Medulla oblongata (tissue), 1 donor: ENCODE results near the gene RGS7.

Source experiments
- DNase-seq: peaks from one replicate; pipeline ENCODE4 v3.0.0-alpha.2; 2015; ENCODE audit errors: extremely low spot score

The RGS7 gene

GRCh38 chr1:240831922-240832321, 525.1 kb downstream of the RGS7 start:
- DNase-seq: no peak

GRCh38 chr1:240831191-240831631, 525.8 kb downstream of the RGS7 start:
- no peak for DNase-seq

DNA sequence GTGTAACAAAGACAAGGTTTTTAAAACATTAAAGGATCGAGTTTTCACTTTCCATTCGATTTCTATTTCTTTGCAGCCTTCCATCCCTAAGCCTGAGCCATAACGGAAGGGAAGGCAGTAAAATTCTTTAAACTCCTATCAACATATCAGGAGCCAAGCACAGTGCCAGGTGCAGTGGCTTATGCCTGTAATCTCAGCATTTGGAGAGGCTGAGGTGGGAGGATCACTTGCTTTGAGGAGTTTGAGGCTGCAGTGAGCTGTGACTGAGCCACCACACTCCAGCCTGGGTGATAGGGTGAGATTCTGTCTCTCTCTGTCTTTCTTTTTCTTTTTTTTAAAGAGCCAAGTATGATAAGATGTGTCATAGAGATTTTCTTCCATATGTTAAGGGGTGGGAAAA, 527.5 kb downstream of the RGS7 start:
- DNase-seq: no peak

GRCh38 chr1:240827786-240828185, 529.2 kb downstream of the RGS7 start:
- no peak for DNase-seq

DNA sequence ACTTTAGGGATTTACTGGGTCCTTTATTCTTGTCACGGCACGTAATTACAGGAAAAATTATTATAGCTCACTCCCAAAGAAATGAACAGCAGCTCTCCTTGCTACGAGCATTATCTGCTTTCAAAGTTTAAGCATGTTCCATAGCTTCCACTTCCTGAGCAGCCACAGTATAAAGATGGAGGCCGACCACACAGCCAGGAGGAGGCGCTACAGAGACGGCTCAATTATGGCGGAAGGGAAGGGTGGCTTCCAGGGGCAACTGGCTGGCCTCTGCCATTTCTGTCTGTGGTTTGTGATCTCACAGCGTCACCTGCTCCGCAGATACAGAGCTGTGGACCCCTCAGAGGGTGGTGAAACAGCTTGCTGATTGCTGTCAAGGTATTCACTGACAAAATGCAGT, 532.8 kb downstream of the RGS7 start:
- DNase-seq: no peak

DNA sequence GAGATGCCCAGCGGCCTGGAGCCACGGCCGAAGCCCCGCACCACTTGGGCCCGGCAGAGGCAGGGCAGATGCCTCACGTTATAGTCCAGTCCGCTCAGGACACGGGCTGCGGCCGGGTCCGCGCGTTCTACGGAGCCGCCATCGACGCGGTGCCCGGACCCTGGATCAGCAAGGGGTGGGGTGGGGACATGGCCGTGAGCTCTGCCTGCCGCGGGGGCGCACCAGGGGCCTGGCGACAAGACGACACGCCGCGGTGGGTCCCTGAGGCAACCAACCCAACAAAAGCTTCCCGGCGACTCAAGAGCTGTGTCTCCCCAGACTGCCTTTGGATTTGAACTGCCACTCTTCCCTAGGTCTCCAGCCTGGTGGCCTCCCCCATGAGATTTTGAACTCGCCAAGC, 533.6 kb downstream of the RGS7 start:
- no peak for DNase-seq

DNA sequence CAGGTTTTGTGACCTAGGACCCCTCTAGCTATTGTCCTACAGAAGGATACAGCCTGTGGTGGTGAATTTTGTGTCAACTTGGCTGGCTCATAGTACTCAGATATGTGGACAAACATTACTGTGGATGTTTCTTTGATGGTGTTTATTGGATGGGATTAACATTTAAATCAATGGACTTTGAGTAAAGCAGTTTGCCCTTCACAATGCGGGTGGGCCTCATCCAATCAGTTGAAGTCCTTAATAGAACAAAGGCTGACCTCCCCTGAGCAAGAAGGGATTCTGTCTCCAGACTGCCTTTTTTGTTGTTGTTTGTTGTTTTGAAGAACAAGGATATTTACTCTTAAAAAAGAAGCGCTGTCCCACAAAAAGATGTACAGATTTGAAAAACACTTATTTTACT, 535.1 kb downstream of the RGS7 start:
- no peak for DNase-seq

DNA sequence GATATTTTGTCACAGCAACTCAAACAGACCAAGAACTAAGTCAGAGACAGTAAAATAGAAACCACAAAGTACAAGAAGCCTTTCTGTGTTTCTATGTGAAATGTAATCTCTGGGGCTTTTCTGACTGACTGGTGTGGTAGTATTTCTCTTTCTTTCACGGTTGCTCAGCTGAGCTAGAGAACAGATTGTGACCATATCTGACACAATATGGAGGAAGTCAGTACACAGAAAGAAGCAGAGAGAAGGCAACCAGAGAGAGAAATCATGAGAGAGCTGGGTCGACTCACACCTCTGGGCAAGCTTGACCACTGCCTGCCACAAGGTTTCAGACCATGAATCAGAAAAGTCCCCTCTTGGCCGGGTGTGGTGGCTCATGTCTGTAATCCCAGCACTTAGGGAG, 536.2 kb downstream of the RGS7 start:
- no peak for DNase-seq

DNA sequence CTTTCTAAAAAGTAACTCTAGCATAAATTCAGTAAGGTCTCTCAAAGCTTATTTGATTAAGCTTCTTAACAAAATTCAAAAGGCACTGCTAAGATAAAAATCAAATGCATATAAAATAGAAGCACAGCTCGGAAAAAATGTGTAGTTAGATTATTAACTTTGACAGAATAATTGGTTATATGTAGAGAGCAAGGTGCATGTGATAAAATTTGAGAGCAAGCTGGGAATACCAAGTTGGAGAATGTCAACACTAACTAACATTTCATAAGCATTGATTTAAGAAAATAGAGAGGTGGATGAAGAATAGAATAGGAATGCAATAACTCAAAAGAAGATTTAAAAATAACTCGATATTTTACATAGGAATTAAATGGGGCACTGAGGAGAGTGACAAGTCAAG, 540.5 kb downstream of the RGS7 start:
- no peak for DNase-seq

DNA sequence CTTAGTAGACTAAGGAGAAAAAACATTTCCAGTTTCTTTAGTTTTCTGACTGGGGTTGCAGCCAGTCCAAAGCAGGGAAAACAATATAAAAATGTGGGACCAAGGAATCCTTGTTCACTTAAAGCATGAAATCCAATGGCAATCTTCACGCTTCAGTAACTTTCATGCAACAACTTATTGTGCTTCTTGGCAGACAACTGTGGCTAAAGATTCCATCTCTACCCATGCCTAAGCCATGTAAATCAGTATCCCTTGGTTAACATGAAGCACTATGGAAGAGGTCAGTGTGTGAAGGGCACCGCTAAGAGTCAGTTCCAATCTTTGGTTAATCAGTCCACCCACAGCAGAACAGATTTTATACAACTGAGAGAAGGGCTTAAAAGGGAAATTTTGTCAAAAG, 543.3 kb downstream of the RGS7 start:
- no peak for DNase-seq

DNA sequence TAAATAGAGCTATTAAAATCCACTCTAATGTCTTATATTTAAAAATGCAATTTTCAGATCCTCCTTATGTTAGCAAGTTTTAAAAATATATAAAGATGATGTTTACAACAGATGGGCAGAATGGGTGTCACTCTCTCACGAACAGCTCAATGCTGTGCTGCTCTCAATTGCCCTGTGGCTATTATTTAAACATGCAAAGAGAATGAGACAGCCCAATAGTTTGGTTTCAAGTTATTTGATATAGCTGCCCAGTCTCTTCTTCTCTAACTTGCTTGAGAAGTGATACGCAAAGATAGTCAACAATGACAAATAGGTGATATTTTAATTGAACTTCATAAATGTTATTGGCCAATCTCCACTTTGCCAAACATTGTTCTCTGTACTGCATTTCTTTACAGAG, 545.7 kb downstream of the RGS7 start:
- no peak for DNase-seq

DNA sequence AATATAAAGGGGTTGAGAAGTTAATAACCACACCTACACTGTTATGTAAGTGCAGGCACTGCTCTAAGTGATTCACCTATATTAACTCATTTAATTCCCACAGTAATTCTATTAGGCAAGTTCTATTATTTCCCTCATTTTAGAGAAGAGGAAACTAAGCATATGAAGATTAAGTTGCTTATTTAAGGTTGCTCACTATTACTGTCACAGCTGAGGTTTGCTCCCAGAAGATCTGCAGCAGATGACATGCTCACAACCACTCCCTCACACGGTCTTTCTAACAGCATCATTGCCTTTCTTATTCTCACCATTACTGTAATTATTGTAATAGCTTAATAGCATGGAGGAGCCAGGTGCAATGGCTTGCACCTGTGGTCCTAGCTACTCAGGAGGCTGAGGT, 548.6 kb downstream of the RGS7 start:
- DNase-seq: no peak

DNA sequence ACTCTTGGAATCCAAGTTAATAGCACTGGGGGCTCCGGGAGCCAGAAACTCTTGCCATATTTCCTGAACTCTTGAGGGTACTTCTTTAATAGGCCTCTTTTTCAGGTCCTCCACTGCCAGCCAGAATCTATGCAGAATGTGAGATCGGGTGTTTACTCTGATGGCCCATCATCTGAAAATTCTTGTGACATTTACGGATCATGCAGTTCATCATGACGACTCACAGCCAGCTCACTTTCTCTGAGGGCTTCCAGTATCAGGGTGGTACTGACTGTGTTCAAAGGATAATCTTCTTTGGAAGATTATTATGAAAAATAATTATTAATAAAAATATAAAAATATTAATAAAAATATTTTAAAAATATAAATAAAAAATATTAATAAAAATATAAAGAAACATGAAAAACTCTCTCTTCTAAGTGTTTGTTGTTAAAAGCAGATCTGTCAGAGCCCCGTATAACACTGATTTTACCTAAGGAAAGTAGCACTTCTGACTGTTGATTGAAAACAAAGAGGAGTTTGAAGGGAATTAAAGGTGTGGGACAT, 550.7 kb downstream of the RGS7 start:
- no peak for DNase-seq

DNA sequence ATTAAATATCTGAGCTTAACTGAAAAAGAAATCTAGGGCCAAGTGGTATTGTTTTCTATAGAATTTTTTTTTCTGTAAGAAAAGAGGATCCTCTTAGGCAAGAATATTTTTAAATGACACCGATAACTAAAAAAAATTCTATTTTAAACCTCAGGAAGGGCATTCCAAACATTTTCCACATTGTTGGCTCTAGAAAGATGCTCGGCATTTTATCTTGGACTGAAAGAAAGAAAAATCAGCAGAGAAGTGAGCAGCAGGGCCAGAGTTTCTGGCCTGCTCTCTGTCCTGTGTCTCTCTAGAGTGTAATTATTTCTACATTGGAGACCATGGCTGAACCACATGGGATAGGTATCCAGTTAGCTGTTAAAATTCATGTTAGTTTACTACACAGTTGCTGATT, 552.5 kb downstream of the RGS7 start:
- DNase-seq: no peak

DNA sequence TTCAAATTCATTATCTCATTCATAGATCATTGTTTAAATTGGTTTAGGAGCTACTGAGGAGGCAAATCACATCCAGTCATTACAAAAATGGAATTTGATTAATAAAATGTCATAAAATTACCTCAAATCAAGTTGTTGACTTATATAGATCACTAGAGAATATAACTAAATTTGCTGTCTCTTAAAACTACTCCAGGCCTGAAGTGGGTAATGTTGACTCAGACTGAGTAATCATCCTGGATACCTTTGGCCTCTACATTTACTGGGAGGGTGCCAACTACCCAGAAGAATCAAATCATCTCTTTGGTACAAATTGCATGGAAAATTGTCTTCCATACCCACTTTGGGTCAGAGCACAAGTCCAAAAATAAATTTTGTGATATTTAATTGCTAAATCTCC, 553.9 kb downstream of the RGS7 start:
- DNase-seq: no peak

GRCh38 chr1:240802271-240802670, 554.7 kb downstream of the RGS7 start:
- no peak for DNase-seq

GRCh38 chr1:240801442-240801841, 555.6 kb downstream of the RGS7 start:
- DNase-seq: no peak

DNA sequence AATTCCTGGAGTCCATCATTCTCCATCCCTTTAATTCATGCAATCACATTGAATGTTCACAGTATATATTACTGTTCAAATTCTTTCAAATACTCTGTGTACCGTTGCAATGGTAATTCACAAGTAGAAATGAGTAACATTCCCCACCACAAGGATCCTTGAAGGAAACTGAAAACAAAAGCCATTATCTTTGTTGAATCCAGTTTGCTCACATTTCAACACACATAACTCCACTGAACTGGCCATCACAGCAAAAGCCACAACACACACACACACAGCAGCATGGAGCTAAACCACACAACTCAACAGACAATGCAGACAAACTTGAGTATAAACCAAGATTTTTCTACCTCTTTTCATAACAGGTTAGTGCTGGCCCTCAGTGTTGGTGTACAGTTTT, 556.7 kb downstream of the RGS7 start:
- no peak for DNase-seq

- DNase-seq: no peak
Observed at GRCh38 chr1:240797050-240797449, 560.0 kb downstream of the RGS7 start.

DNA sequence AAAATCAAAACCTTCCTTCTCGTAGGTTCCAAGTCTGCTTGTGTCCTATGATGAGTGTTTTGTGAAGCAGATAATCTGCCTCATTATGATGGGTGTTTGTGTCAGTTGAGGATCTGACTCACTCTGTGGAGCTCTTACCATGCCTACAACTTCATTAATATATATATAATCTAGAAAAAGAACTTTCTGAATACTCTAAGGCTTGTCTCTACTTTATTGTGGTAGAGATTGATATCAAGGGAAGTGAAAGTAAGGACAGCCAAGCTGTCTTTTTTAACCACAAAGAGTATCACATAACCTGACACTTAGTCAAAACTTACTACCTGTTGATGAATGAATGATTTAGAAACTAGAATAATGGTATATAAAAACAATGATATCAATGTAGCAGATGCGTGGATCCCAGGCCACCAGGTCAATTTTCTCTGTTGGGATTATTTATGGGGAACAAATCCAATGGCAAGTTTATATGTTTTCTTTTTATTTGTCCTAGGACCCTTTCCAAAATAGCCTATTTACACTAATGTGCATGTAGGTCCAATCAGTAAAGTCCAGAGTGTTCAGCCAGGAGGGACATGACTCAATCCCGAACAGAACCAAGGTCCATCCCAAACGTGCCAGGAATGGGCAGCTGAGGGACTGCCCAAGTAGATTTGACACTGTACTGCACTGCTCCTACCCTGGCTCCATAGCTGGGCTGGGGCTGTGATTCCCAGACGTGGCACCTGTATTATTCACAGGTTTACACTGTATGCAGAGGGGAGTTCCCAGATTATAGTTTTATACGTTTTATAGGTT, 562.8 kb downstream of the RGS7 start:
- DNase-seq: no peak

GRCh38 chr1:240792915-240793529, 564.0 kb downstream of the RGS7 start:
- DNase-seq: no peak

DNA sequence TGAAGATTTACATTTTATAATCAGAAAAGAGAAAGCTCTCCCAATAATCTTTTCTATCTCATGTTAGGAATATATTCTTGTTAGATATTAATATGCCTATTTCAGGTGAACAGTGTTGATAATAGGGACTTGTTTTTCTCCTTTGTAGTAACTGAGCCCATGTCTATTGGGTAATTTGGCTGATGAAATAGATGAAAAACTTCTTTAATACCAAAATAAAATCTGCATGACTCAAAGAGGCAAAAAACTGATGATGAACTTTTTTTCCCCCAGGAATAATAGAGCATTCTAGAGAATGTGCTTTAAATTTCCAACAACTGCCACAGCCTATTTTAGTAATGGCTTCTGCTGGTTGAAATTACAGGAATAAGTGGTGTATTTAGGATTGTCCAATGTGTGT, 566.1 kb downstream of the RGS7 start:
- DNase-seq: no peak

- DNase-seq: no peak
Observed at GRCh38 chr1:240786880-240787279, 570.1 kb downstream of the RGS7 start.
